ENCODE data around the gene SPNS1.

- TF ChIP-seq, protein P1, sequence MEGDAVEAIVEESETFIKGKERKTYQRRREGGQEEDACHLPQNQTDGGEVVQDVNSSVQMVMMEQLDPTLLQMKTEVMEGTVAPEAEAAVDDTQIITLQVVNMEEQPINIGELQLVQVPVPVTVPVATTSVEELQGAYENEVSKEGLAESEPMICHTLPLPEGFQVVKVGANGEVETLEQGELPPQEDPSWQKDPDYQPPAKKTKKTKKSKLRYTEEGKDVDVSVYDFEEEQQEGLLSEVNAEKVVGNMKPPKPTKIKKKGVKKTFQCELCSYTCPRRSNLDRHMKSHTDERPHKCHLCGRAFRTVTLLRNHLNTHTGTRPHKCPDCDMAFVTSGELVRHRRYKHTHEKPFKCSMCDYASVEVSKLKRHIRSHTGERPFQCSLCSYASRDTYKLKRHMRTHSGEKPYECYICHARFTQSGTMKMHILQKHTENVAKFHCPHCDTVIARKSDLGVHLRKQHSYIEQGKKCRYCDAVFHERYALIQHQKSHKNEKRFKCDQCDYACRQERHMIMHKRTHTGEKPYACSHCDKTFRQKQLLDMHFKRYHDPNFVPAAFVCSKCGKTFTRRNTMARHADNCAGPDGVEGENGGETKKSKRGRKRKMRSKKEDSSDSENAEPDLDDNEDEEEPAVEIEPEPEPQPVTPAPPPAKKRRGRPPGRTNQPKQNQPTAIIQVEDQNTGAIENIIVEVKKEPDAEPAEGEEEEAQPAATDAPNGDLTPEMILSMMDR (IDR thresholded peaks at IDR 0.05) = no peak
- no peak for TF ChIP-seq EZH2 (IDR thresholded peaks at IDR 0.05; ENCODE audit: borderline replicate concordance, insufficient read depth, low read depth, low read length, poor library complexity, severe bottlenecking)
Observed at GRCh38 chr16:28974437-28975157, at the start of gene SPNS1.
